Measurements from ENCODE around the gene ANKHD1. TPM values are rescaled to one million over a fixed set of nuclear protein-coding genes. Genes with fewer than 3 reads are reported as not detected.

ANKHD1 gene
- total and polyA plus RNA-seq, 2 of the 8 experiments (the other 6 are each of a cell fraction or from before 2014, with no cell fraction given) = 69.9 to 108 TPM

GRCh38 chr5:140547508-140548299 lies 146.1 kb downstream of the ANKHD1 start, which contains the start of gene EIF4EBP3:
Gene EIF4EBP3 (plus strand): TSS chr5:140547662. CDS start chr5:140547738, 76 bp downstream.
- Histone ChIP-seq H3K56ac (replicated peaks; ENCODE audit: insufficient read length, low read depth, low read length) (peak within 1 kb of the TSS; percentile 17), H2BK120ac (replicated peaks; ENCODE audit: low read depth, low read length) (no peak within 1 kb of the TSS), H3K27me3 (replicated peaks in 1 of 4; ENCODE audit: control insufficient read depth in 3 of 4, extremely low read depth in 1 of 4, insufficient read depth in 3 of 4, low read length in 3 of 4) (no peaks in the 10 kb centered on the region), H3K79me1 (ENCODE audit: low read depth, low read length) (no peaks in the 10 kb centered on the region; the same call in 1 of the 2 replicates), H3K79me2 (ENCODE audit: control insufficient read depth in 1 of 2, insufficient read depth in 2 of 2, low read length in 2 of 2) (no peaks in the 10 kb centered on the region), H3K27ac (ENCODE audit: low read depth, low read length) (peak within 1 kb of the TSS; percentile 73), H4K8ac (ENCODE audit: extremely low read depth, insufficient read depth, low read length) (peak within 1 kb of the TSS; percentile 94), H3K4me3 (ENCODE audit: extremely low read depth in 1 of 4, insufficient read depth in 2 of 4, low read depth in 3 of 4, low read length in 4 of 4) (peak within 1 kb of the TSS; percentile 34 to 66 (median 44)), H2BK5ac (ENCODE audit: low read depth, low read length) (peak within 1 kb of the TSS; percentile 38), H2BK15ac (ENCODE audit: low read length) (no peak within 1 kb of the TSS), H4K20me1 (replicated peaks in 1 of 2; ENCODE audit: control insufficient read depth in 1 of 2, insufficient read depth in 2 of 2, low read length in 2 of 2) (peaks cover 0 to 3% of the 10 kb centered on the region in 2 experiments), H3K4me1 (replicated peaks in 1 of 4; ENCODE audit: control insufficient read depth in 3 of 4, insufficient read depth in 4 of 4, low read length in 3 of 4) (peaks cover 0 to 18% (median 6%) of the 10 kb centered on the region in 4 experiments; a peak in 4 of 7 replicates), H3K4me2 (ENCODE audit: insufficient read depth in 1 of 2, low read depth in 2 of 2, low read length in 2 of 2) (peak within 1 kb of the TSS; percentile 71 to 94), H3K9ac (replicated peaks in 1 of 4; ENCODE audit: extremely low read depth in 1 of 4, low read depth in 3 of 4, low read length in 3 of 4) (peak within 1 kb of the TSS in 3 of 4 experiments; percentile 66 to 75 (median 74); a peak in 6 of 7 replicates), H2AFZ (ENCODE audit: low read length) (peak within 1 kb of the TSS; percentile 14; the same call in 1 of the 2 replicates), H3K36me3 (ENCODE audit: control insufficient read depth in 2 of 4, insufficient read depth in 4 of 4, low read length in 3 of 4) (peaks cover 13 to 37% (median 30%) of the 10 kb centered on the region in 4 experiments), H3K4ac (replicated peaks; ENCODE audit: insufficient read length, low read depth, low read length) (peak within 1 kb of the TSS; percentile 59), H2BK20ac (ENCODE audit: low read length) (no peak within 1 kb of the TSS), H2BK12ac (ENCODE audit: low read depth, low read length) (peak within 1 kb of the TSS; percentile 3; the same call in 1 of the 2 replicates), H4K5ac (ENCODE audit: insufficient read length, low read depth, low read length) (peak within 1 kb of the TSS; percentile 51), H3K9me3 (ENCODE audit: insufficient read depth in 2 of 2, low read depth in 1 of 2, low read length in 1 of 2) (no peaks in the 10 kb centered on the region), H3K23me2 (ENCODE audit: low read depth, low read length) (peaks cover 6% of the 10 kb centered on the region), H4K91ac (replicated peaks; ENCODE audit: insufficient read length, low read length) (peak within 1 kb of the TSS; percentile 49), H2AK5ac (ENCODE audit: low read depth, low read length) (no peak within 1 kb of the TSS; the same call in 1 of the 2 replicates), H3K14ac (ENCODE audit: insufficient read length) (no peak within 1 kb of the TSS), H3K18ac (ENCODE audit: extremely low read depth, low read length) (peak within 1 kb of the TSS; percentile 68), H3K23ac (ENCODE audit: insufficient read length) (no peak within 1 kb of the TSS)
- peak; percentile 91 to 95 for DNase-seq (ENCODE audit: low read depth in 1 of 2, low spot score in 2 of 2)
- POLR2A ChIA-PET (ENCODE audit: partially characterized antibody) = interaction anchor here (0.7 to 14.4 kb wide), 25 partner anchors 12 to 203 kb away, joined by 3 to 191 read pairs (median 5); partner anchors contain the start of genes APBB3, DND1, HARS1 and HARS2
- peak; percentile 36 for FAIRE-seq
- 6% methylated on average over 45 of the region's 52 CpGs; no CpG with 5 or more reads in 1 of the 2 experiments for WGBS, 2 experiments (ENCODE audit: extremely low coverage in 1 of 2, insufficient coverage in 1 of 2, insufficient read length in 1 of 2, insufficient replicate concordance in 2 of 2, low coverage in 1 of 2, low lambda C conversion rate in 2 of 2, missing lambda C conversion rate in 1 of 2)
- CTCF ChIA-PET (ENCODE audit: partially characterized antibody) = interaction anchor here (0.6 to 3.1 kb wide), 25 partner anchors 9 to 310 kb away, joined by 3 to 19 read pairs (median 4); partner anchors contain the start of genes HARS1, HARS2, SLC35A4 and SRA1
- TF ChIP-seq CTCF (IDR thresholded peaks at IDR 0.05; ENCODE audit: control extremely low read depth in 1 of 3, insufficient read depth in 1 of 3, low read depth in 1 of 3, low read length in 3 of 3) (peak; percentile 40 to 73 (median 61)), TBP (IDR thresholded peaks at IDR 0.05; ENCODE audit: low read depth, low read length) (peak; percentile 7), JUND (IDR thresholded peaks at IDR 0.05; ENCODE audit: low read length) (no peak), KDM1A (IDR thresholded peaks at IDR 0.05; ENCODE audit: borderline replicate concordance, low read length) (no peak), RAD21 (IDR thresholded peaks at IDR 0.05 in 1 of 2, conservative IDR thresholded peaks at IDR 0.05 in 1 of 2; ENCODE audit: low read depth in 2 of 2, low read length in 2 of 2) (peak; percentile 35 to 43), RXRA (IDR thresholded peaks at IDR 0.05; ENCODE audit: insufficient read depth, low read depth, low read length) (no peak), TAF1 (IDR thresholded peaks at IDR 0.05; ENCODE audit: low read depth, low read length) (peak; percentile 75; the same call in 1 of the 2 replicates), CBX5 (IDR thresholded peaks at IDR 0.05; ENCODE audit: low read depth, low read length) (no peak)

Data from H1 (cell line).